ENCODE data around the gene ST6GALNAC3.

Gene ST6GALNAC3

GRCh38 chr1:76257823-76258222 is 183.3 kb downstream of the ST6GALNAC3 start:
- no peaks in the 10 kb centered on the region; the same call in 1 of the 2 replicates for H3K4me1 ChIP-seq (ENCODE audit: control insufficient read depth, insufficient read depth, low read length)
- CTCF ChIA-PET: interaction anchor here (0.5 to 0.7 kb wide), 2 partner anchors 103 to 167 kb away, joined by 3 read pairs; no protein-coding TSS in a partner anchor
- POLR2A ChIA-PET: no interaction called here
- H3K27ac ChIP-seq (ENCODE audit: extremely low read depth, low read depth, low read length): no peak overlapping the region
- H3K4me3 ChIP-seq (ENCODE audit: low read depth, low read length): no peak overlapping the region
- TF ChIP-seq ZNF175 (tag by site-specific recombination; IDR thresholded peaks at IDR 0.05): no peak
- no peak for TF ChIP-seq ZNF514 (tag by site-specific recombination; IDR thresholded peaks at IDR 0.05)
- peak; percentile 74 for TF ChIP-seq PRDM6 (tag by site-specific recombination; IDR thresholded peaks at IDR 0.05)
- no peaks in the 10 kb centered on the region for H3K9me3 ChIP-seq (ENCODE audit: control insufficient read depth, insufficient read depth, low read depth, low read length)
- H3K36me3 ChIP-seq (ENCODE audit: control insufficient read depth in 2 of 2, insufficient read depth in 1 of 2, low read length in 2 of 2): no peaks in the 10 kb centered on the region

GRCh38 chr1:76259270-76259669 is 184.7 kb downstream of the ST6GALNAC3 start:
- no peak overlapping the region for H3K4me3 ChIP-seq (ENCODE audit: low read depth, low read length)
- H3K4me1 ChIP-seq (ENCODE audit: control insufficient read depth, insufficient read depth, low read length): no peaks in the 10 kb centered on the region; the same call in 1 of the 2 replicates
- no peak overlapping the region for H3K27ac ChIP-seq (ENCODE audit: extremely low read depth, low read depth, low read length)
- no peaks in the 10 kb centered on the region for H3K36me3 ChIP-seq (ENCODE audit: control insufficient read depth in 2 of 2, insufficient read depth in 1 of 2, low read length in 2 of 2)
- no peaks in the 10 kb centered on the region for H3K9me3 ChIP-seq (ENCODE audit: control insufficient read depth, insufficient read depth, low read depth, low read length)
- TF ChIP-seq ZNF571 (tag by site-specific recombination; IDR thresholded peaks at IDR 0.05) (no peak), ZNF366 (tag by site-specific recombination; conservative IDR thresholded peaks at IDR 0.05) (no peak), ZSCAN23 (tag by site-specific recombination; IDR thresholded peaks at IDR 0.05) (no peak), ZNF398 (tag by site-specific recombination; IDR thresholded peaks at IDR 0.05) (no peak), ZNF24 (tag by site-specific recombination; IDR thresholded peaks at IDR 0.05) (no peak), PRDM2 (tag by site-specific recombination; IDR thresholded peaks at IDR 0.05; ENCODE audit: borderline replicate concordance) (no peak), ZNF2 (tag by site-specific recombination; IDR thresholded peaks at IDR 0.05) (no peak), ZNF341 (tag by site-specific recombination; IDR thresholded peaks at IDR 0.05; ENCODE audit: low read depth) (no peak), ZNF112 (tag by site-specific recombination; IDR thresholded peaks at IDR 0.05) (no peak), ZNF426 (tag by site-specific recombination; IDR thresholded peaks at IDR 0.05) (no peak), ZNF248 (tag by site-specific recombination; IDR thresholded peaks at IDR 0.05) (no peak), ZNF544 (tag by site-specific recombination; IDR thresholded peaks at IDR 0.05) (no peak), ZNF548 (tag by site-specific recombination; IDR thresholded peaks at IDR 0.05) (no peak), ZNF184 (tag by site-specific recombination; IDR thresholded peaks at IDR 0.05) (no peak), ZNF37A (tag by site-specific recombination; IDR thresholded peaks at IDR 0.05) (no peak), ZNF138 (tag by site-specific recombination; IDR thresholded peaks at IDR 0.05; ENCODE audit: borderline replicate concordance) (no peak)
- POLR2A ChIA-PET: no interaction called here
- CTCF ChIA-PET: no interaction called here

Measured in HEK293 (cell line).